Measurements from ENCODE around the gene RAB11A.
"Not testable (repeated sequence)": the region's sequence is repeated elsewhere in the genome, so short reads cannot be mapped to it uniquely, and the experiment has no call there.

Gene RAB11A

GRCh38 chr15:65872596-65872995 is 3.3 kb downstream of the RAB11A start:
- not testable (repeated sequence) for H3K27ac ChIP-seq (ENCODE audit: low read depth, low read length); H3K4me3 ChIP-seq (ENCODE audit: low read depth in 1 of 2, low read length in 2 of 2); H3K27me3 ChIP-seq (ENCODE audit: control insufficient read depth in 1 of 2, insufficient read depth in 2 of 2, low read length in 2 of 2); H3K4me1 ChIP-seq (ENCODE audit: insufficient read depth, low read length); H3K9me3 ChIP-seq (ENCODE audit: low read length); H3K9ac ChIP-seq (ENCODE audit: low read length)
- peaks cover 13% of the 10 kb centered on the region for H3K36me3 ChIP-seq (ENCODE audit: insufficient read depth, low read length)

- Histone ChIP-seq H3K4me1 (ENCODE audit: insufficient read depth, low read length) (peaks cover 6% of the 10 kb centered on the region), H3K4me3 (ENCODE audit: low read depth in 1 of 2, low read length in 2 of 2) (no peak overlapping the region), H3K36me3 (ENCODE audit: insufficient read depth, low read length) (peaks cover 20% of the 10 kb centered on the region), H3K9me3 (ENCODE audit: low read length) (no peaks in the 10 kb centered on the region), H3K9ac (ENCODE audit: low read length) (no peak overlapping the region), H3K27me3 (ENCODE audit: control insufficient read depth in 1 of 2, insufficient read depth in 2 of 2, low read length in 2 of 2) (no peaks in the 10 kb centered on the region), H3K27ac (ENCODE audit: low read depth, low read length) (no peak overlapping the region)
Measured at GRCh38 chr15:65873256-65873655, 4.0 kb downstream of the RAB11A start.

- Histone ChIP-seq H3K4me1 (ENCODE audit: insufficient read depth, low read length) (peaks cover 6% of the 10 kb centered on the region), H3K9ac (ENCODE audit: low read length) (no peak overlapping the region), H3K27me3 (ENCODE audit: control insufficient read depth in 1 of 2, insufficient read depth in 2 of 2, low read length in 2 of 2) (no peaks in the 10 kb centered on the region), H3K36me3 (ENCODE audit: insufficient read depth, low read length) (peaks cover 31% of the 10 kb centered on the region), H3K4me3 (ENCODE audit: low read depth in 1 of 2, low read length in 2 of 2) (no peak overlapping the region), H3K27ac (ENCODE audit: low read depth, low read length) (no peak overlapping the region), H3K9me3 (ENCODE audit: low read length) (no peaks in the 10 kb centered on the region)
Measured at GRCh38 chr15:65875458-65875857, 6.2 kb downstream of the RAB11A start.

- Histone ChIP-seq H3K4me1 (ENCODE audit: insufficient read depth, low read length) (no peaks in the 10 kb centered on the region), H3K9me3 (ENCODE audit: low read length) (no peaks in the 10 kb centered on the region), H3K36me3 (ENCODE audit: insufficient read depth, low read length) (peaks cover 42% of the 10 kb centered on the region), H3K9ac (ENCODE audit: low read length) (no peak overlapping the region), H3K4me3 (ENCODE audit: low read depth in 1 of 2, low read length in 2 of 2) (no peak overlapping the region), H3K27me3 (ENCODE audit: control insufficient read depth in 1 of 2, insufficient read depth in 2 of 2, low read length in 2 of 2) (no peaks in the 10 kb centered on the region), H3K27ac (ENCODE audit: low read depth, low read length) (no peak overlapping the region)
Measured at GRCh38 chr15:65877749-65878148, 8.5 kb downstream of the RAB11A start.

- H3K9me3 ChIP-seq (ENCODE audit: low read length) = no peaks in the 10 kb centered on the region
- H3K4me3 ChIP-seq (ENCODE audit: low read depth in 1 of 2, low read length in 2 of 2) = no peak overlapping the region
- H3K36me3 ChIP-seq (ENCODE audit: insufficient read depth, low read length) = peaks cover 48% of the 10 kb centered on the region
- no peak overlapping the region for H3K27ac ChIP-seq (ENCODE audit: low read depth, low read length)
- no peaks in the 10 kb centered on the region for H3K27me3 ChIP-seq (ENCODE audit: control insufficient read depth in 1 of 2, insufficient read depth in 2 of 2, low read length in 2 of 2)
- no peak overlapping the region for H3K9ac ChIP-seq (ENCODE audit: low read length)
- H3K4me1 ChIP-seq (ENCODE audit: insufficient read depth, low read length) = no peaks in the 10 kb centered on the region
Measured at GRCh38 chr15:65881766-65882434, 12.6 kb downstream of the RAB11A start.

- H3K36me3 ChIP-seq (ENCODE audit: insufficient read depth, low read length) = peaks cover 48% of the 10 kb centered on the region
- H3K9me3 ChIP-seq (ENCODE audit: low read length) = no peaks in the 10 kb centered on the region
- no peak overlapping the region for H3K9ac ChIP-seq (ENCODE audit: low read length)
- H3K27ac ChIP-seq (ENCODE audit: low read depth, low read length) = no peak overlapping the region
- H3K4me3 ChIP-seq (ENCODE audit: low read depth in 1 of 2, low read length in 2 of 2) = no peak overlapping the region
- H3K27me3 ChIP-seq (ENCODE audit: control insufficient read depth in 1 of 2, insufficient read depth in 2 of 2, low read length in 2 of 2) = no peaks in the 10 kb centered on the region
- no peaks in the 10 kb centered on the region for H3K4me1 ChIP-seq (ENCODE audit: insufficient read depth, low read length)
Measured at GRCh38 chr15:65883571-65883970, 14.3 kb downstream of the RAB11A start.

- Histone ChIP-seq H3K4me1 (ENCODE audit: insufficient read depth, low read length) (no peaks in the 10 kb centered on the region), H3K9me3 (ENCODE audit: low read length) (no peaks in the 10 kb centered on the region), H3K27ac (ENCODE audit: low read depth, low read length) (no peak overlapping the region), H3K36me3 (ENCODE audit: insufficient read depth, low read length) (peaks cover 51% of the 10 kb centered on the region), H3K9ac (ENCODE audit: low read length) (no peak overlapping the region), H3K27me3 (ENCODE audit: control insufficient read depth in 1 of 2, insufficient read depth in 2 of 2, low read length in 2 of 2) (no peaks in the 10 kb centered on the region), H3K4me3 (ENCODE audit: low read depth in 1 of 2, low read length in 2 of 2) (no peak overlapping the region)
Measured at GRCh38 chr15:65884511-65884910, 15.2 kb downstream of the RAB11A start.

- H3K27ac ChIP-seq (ENCODE audit: low read depth, low read length) = no peak overlapping the region
Measured at GRCh38 chr15:65885668-65886218, 16.5 kb downstream of the RAB11A start.

GRCh38 chr15:65887565-65887964 is 18.3 kb downstream of the RAB11A start:
- no peaks in the 10 kb centered on the region for H3K27me3 ChIP-seq (ENCODE audit: control insufficient read depth in 1 of 2, insufficient read depth in 2 of 2, low read length in 2 of 2)
- no peak overlapping the region for H3K9ac ChIP-seq (ENCODE audit: low read length)
- H3K4me3 ChIP-seq (ENCODE audit: low read depth in 1 of 2, low read length in 2 of 2) = no peak overlapping the region
- no peaks in the 10 kb centered on the region for H3K9me3 ChIP-seq (ENCODE audit: low read length)
- H3K4me1 ChIP-seq (ENCODE audit: insufficient read depth, low read length) = no peaks in the 10 kb centered on the region
- H3K36me3 ChIP-seq (ENCODE audit: insufficient read depth, low read length) = peaks cover 35% of the 10 kb centered on the region
- H3K27ac ChIP-seq (ENCODE audit: low read depth, low read length) = no peak overlapping the region

More at GRCh38 chr15:65885668-65886218, 16.5 kb downstream of the RAB11A start:
- H3K36me3 ChIP-seq (ENCODE audit: insufficient read depth, low read length) = peaks cover 41% of the 10 kb centered on the region
- H3K27me3 ChIP-seq (ENCODE audit: control insufficient read depth in 1 of 2, insufficient read depth in 2 of 2, low read length in 2 of 2) = no peaks in the 10 kb centered on the region
- no peaks in the 10 kb centered on the region for H3K9me3 ChIP-seq (ENCODE audit: low read length)
- no peaks in the 10 kb centered on the region for H3K4me1 ChIP-seq (ENCODE audit: insufficient read depth, low read length)
- no peak overlapping the region for H3K9ac ChIP-seq (ENCODE audit: low read length)
- no peak overlapping the region for H3K4me3 ChIP-seq (ENCODE audit: low read depth in 1 of 2, low read length in 2 of 2)

GRCh38 chr15:65888981-65889380 is 19.7 kb downstream of the RAB11A start:
- no peak overlapping the region for H3K27ac ChIP-seq (ENCODE audit: low read depth, low read length)
- H3K9me3 ChIP-seq (ENCODE audit: low read length) = no peaks in the 10 kb centered on the region
- H3K27me3 ChIP-seq (ENCODE audit: control insufficient read depth in 1 of 2, insufficient read depth in 2 of 2, low read length in 2 of 2) = no peaks in the 10 kb centered on the region
- no peak overlapping the region for H3K4me3 ChIP-seq (ENCODE audit: low read depth in 1 of 2, low read length in 2 of 2)
- no peaks in the 10 kb centered on the region for H3K4me1 ChIP-seq (ENCODE audit: insufficient read depth, low read length)
- peaks cover 37% of the 10 kb centered on the region for H3K36me3 ChIP-seq (ENCODE audit: insufficient read depth, low read length)
- no peak overlapping the region for H3K9ac ChIP-seq (ENCODE audit: low read length)

GRCh38 chr15:65893060-65893459 is 23.8 kb downstream of the RAB11A start:
- Histone ChIP-seq H3K36me3 (ENCODE audit: insufficient read depth, low read length) (peaks cover 34% of the 10 kb centered on the region), H3K4me1 (ENCODE audit: insufficient read depth, low read length) (no peaks in the 10 kb centered on the region), H3K27me3 (ENCODE audit: control insufficient read depth in 1 of 2, insufficient read depth in 2 of 2, low read length in 2 of 2) (no peaks in the 10 kb centered on the region), H3K4me3 (ENCODE audit: low read depth in 1 of 2, low read length in 2 of 2) (no peak overlapping the region), H3K9ac (ENCODE audit: low read length) (no peak overlapping the region), H3K27ac (ENCODE audit: low read depth, low read length) (no peak overlapping the region), H3K9me3 (ENCODE audit: low read length) (no peaks in the 10 kb centered on the region)

GRCh38 chr15:65896236-65896635 is 26.9 kb downstream of the RAB11A start:
- no peaks in the 10 kb centered on the region for H3K9me3 ChIP-seq (ENCODE audit: low read length)
- H3K36me3 ChIP-seq (ENCODE audit: insufficient read depth, low read length) = peaks cover 45% of the 10 kb centered on the region
- H3K27me3 ChIP-seq (ENCODE audit: control insufficient read depth in 1 of 2, insufficient read depth in 2 of 2, low read length in 2 of 2) = no peaks in the 10 kb centered on the region
- no peak overlapping the region for H3K27ac ChIP-seq (ENCODE audit: low read depth, low read length)
- no peak overlapping the region for H3K4me3 ChIP-seq (ENCODE audit: low read depth in 1 of 2, low read length in 2 of 2)
- H3K4me1 ChIP-seq (ENCODE audit: insufficient read depth, low read length) = no peaks in the 10 kb centered on the region
- H3K9ac ChIP-seq (ENCODE audit: low read length) = no peak overlapping the region

Data from muscle layer of colon (tissue), 2 donors.